Neural cell (in vitro differentiated cells): Measurements from ENCODE around the gene USP40. TPM values are rescaled to one million over a fixed set of nuclear protein-coding genes. Genes with fewer than 3 reads are reported as not detected.

Experiments used
- H2AFZ ChIP-seq: fragments of 200-600, 300-800 bp; sonication (generic), shearing (Covaris generic); 2 replicates; pipeline ENCODE4 v1.6.0; 2014; ENCODE audit warnings: low read depth, mild to moderate bottlenecking, antibody characterized with exemption, low read length, moderate library complexity
- H3F3A ChIP-seq: fragments of 200-600 bp; shearing (Covaris generic); 2 replicates; pipeline ENCODE4 v1.6.1; 2016; ENCODE audit warnings: mild to moderate bottlenecking, moderate library complexity, mixed read lengths, antibody characterized with exemption, low read length; ENCODE audit not compliant: insufficient read depth, poor library complexity, severe bottlenecking
- H3K27ac ChIP-seq: fragments of 200-600, 300-800 bp; sonication (generic), shearing (Covaris generic); 2 replicates; pipeline ENCODE4 v1.5.1; 2014; ENCODE audit warnings: mild to moderate bottlenecking, low read length, moderate library complexity
- H3K27me3 ChIP-seq: fragments of 300-800, 200-600 bp; sonication (generic), shearing (Covaris generic); 2 replicates; pipeline ENCODE4 v1.6.0; 2014; ENCODE audit warnings: mild to moderate bottlenecking, low read depth, low read length, moderate library complexity; ENCODE audit not compliant: insufficient read depth
- H3K36me3 ChIP-seq: fragments of 300-800, 200-600 bp; sonication (generic), shearing (Covaris generic); 2 replicates; pipeline ENCODE4 v1.5.1; 2014; ENCODE audit warnings: mild to moderate bottlenecking, antibody characterized with exemption, low read length, moderate library complexity; ENCODE audit not compliant: insufficient read depth
- H3K4me2 ChIP-seq: fragments of 300-800, 200-600 bp; sonication (generic), shearing (Covaris generic); 2 replicates; pipeline ENCODE4 v1.6.0; 2014; ENCODE audit warnings: mild to moderate bottlenecking, low read length
- H3K4me3 ChIP-seq: fragments of 300-800, 200-600 bp; sonication (generic), shearing (Covaris generic); 2 replicates; pipeline ENCODE4 v1.5.1; 2014; ENCODE audit warnings: mild to moderate bottlenecking, low read length, moderate library complexity
- H3K79me2 ChIP-seq: fragments of 200-600 bp; shearing (Covaris generic); replicated peaks from 2 replicates; pipeline ENCODE4 v1.6.0; 2014; ENCODE audit warnings: mild to moderate bottlenecking, low read length, moderate library complexity; ENCODE audit not compliant: insufficient read depth
- H3K9ac ChIP-seq: fragments of 300-800, 200-600 bp; sonication (generic), shearing (Covaris generic); 2 replicates; pipeline ENCODE4 v1.6.1; 2016; ENCODE audit warnings: mild to moderate bottlenecking, low read length, mixed read lengths
- H3K9me2 ChIP-seq: fragments of 200-600 bp; shearing (Covaris generic); 2 replicates; pipeline ENCODE4 v1.6.1; 2016; ENCODE audit warnings: mild to moderate bottlenecking, low read length, mixed read lengths; ENCODE audit not compliant: insufficient read depth
- H3K9me3 ChIP-seq: fragments of 200-600, 300-800 bp; sonication (generic), shearing (Covaris generic); 2 replicates; pipeline ENCODE4 v1.6.1; 2016; ENCODE audit warnings: mild to moderate bottlenecking, mixed run types, low read length, moderate library complexity, mixed read lengths
- H4K20me1 ChIP-seq: fragments of 200-600 bp; shearing (Covaris generic); 2 replicates; pipeline ENCODE4 v1.6.1; 2016; ENCODE audit warnings: mild to moderate bottlenecking, mixed run types; ENCODE audit not compliant: insufficient read depth
- CTCF ChIP-seq: fragments of 450-650 bp; IDR thresholded peaks from 2 replicates; pipeline ENCODE4 v1.5.1; 2014; ENCODE audit warnings: antibody characterized with exemption, mild to moderate bottlenecking, moderate library complexity; ENCODE audit not compliant: poor library complexity, severe bottlenecking
- EP300 ChIP-seq: fragments of 450-650 bp; conservative IDR thresholded peaks from 2 replicates; pipeline ENCODE4 v1.6.1; 2014; ENCODE audit warnings: antibody characterized with exemption, mild to moderate bottlenecking, moderate library complexity; ENCODE audit not compliant: poor library complexity, severe bottlenecking
- EZH2 ChIP-seq: fragments of 200-600, 300-800 bp; shearing (Covaris generic), sonication (generic); IDR thresholded peaks from 2 replicates; pipeline ENCODE4 v1.6.1; 2014; ENCODE audit warnings: antibody characterized with exemption, low read length, borderline replicate concordance, mild to moderate bottlenecking; ENCODE audit not compliant: insufficient read depth, poor library complexity, severe bottlenecking
- MXI1 ChIP-seq: fragments of 450-650 bp; conservative IDR thresholded peaks from 2 replicates; pipeline ENCODE4 v1.6.1; 2014; ENCODE audit warnings: antibody characterized with exemption, mild to moderate bottlenecking; ENCODE audit not compliant: poor library complexity, severe bottlenecking
- POLR2AphosphoS5 ChIP-seq: IDR thresholded peaks from 2 replicates; pipeline ENCODE4 v1.6.1; 2012
- RAD21 ChIP-seq: fragments of 450-650 bp; conservative IDR thresholded peaks from 2 replicates; pipeline ENCODE4 v1.6.1; 2014; ENCODE audit warnings: antibody characterized with exemption, mild to moderate bottlenecking, moderate library complexity
- SMC3 ChIP-seq: fragments of 450-650 bp; conservative IDR thresholded peaks from 2 replicates; pipeline ENCODE4 v1.6.1; 2014; ENCODE audit warnings: antibody characterized with exemption, mild to moderate bottlenecking, moderate library complexity; ENCODE audit not compliant: poor library complexity
- TAF1 ChIP-seq: IDR thresholded peaks from 2 replicates; pipeline ENCODE4 v1.6.1; 2012; ENCODE audit warnings: low read depth
- polyA plus RNA-seq: library from polyadenylated mRNA; depleted of rRNA; stranded (reverse); fragments of >200 nt; gene quantifications from 2 replicates; pipeline ENCODE4 v1.2.3, GENCODE V29; 2014
- TF ChIP-seq, protein P1 (sequence below): IDR thresholded peaks from 2 replicates; pipeline ENCODE4 v1.6.1; 2012; ENCODE audit warnings: borderline replicate concordance

Gene USP40
- polyA plus RNA-seq, 1 donor from 2014 or later: 33.3 TPM

- Histone ChIP-seq H3K27me3 (no peaks in the 10 kb centered on the region), H3K9ac (no peak overlapping the region), H3K36me3 (no peaks in the 10 kb centered on the region), H3K79me2 (no peaks in the 10 kb centered on the region), H3K4me3 (no peak overlapping the region), H3K4me2 (no peak overlapping the region), H3K9me2 (no peaks in the 10 kb centered on the region), H3K27ac (no peak overlapping the region), H2AFZ (no peak overlapping the region), H3F3A (no peaks in the 10 kb centered on the region), H4K20me1 (no peaks in the 10 kb centered on the region), H3K9me3 (no peaks in the 10 kb centered on the region)
- TF ChIP-seq POLR2AphosphoS5: no peak
- TF ChIP-seq RAD21: no peak
- no peak for TF ChIP-seq CTCF
- TF ChIP-seq EP300: no peak
- TF ChIP-seq MXI1: no peak
- no peak for TF ChIP-seq TAF1
- TF ChIP-seq, protein P1, sequence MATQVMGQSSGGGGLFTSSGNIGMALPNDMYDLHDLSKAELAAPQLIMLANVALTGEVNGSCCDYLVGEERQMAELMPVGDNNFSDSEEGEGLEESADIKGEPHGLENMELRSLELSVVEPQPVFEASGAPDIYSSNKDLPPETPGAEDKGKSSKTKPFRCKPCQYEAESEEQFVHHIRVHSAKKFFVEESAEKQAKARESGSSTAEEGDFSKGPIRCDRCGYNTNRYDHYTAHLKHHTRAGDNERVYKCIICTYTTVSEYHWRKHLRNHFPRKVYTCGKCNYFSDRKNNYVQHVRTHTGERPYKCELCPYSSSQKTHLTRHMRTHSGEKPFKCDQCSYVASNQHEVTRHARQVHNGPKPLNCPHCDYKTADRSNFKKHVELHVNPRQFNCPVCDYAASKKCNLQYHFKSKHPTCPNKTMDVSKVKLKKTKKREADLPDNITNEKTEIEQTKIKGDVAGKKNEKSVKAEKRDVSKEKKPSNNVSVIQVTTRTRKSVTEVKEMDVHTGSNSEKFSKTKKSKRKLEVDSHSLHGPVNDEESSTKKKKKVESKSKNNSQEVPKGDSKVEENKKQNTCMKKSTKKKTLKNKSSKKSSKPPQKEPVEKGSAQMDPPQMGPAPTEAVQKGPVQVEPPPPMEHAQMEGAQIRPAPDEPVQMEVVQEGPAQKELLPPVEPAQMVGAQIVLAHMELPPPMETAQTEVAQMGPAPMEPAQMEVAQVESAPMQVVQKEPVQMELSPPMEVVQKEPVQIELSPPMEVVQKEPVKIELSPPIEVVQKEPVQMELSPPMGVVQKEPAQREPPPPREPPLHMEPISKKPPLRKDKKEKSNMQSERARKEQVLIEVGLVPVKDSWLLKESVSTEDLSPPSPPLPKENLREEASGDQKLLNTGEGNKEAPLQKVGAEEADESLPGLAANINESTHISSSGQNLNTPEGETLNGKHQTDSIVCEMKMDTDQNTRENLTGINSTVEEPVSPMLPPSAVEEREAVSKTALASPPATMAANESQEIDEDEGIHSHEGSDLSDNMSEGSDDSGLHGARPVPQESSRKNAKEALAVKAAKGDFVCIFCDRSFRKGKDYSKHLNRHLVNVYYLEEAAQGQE: no peak
- no peak for TF ChIP-seq EZH2
- no peak for TF ChIP-seq SMC3
These were observed 107.2 kb downstream of the USP40 start for GRCh38 chr2:233459426-233459825.

- Histone ChIP-seq H3K4me2 (no peak overlapping the region), H3K9me2 (no peaks in the 10 kb centered on the region), H3K4me3 (no peak overlapping the region), H3K79me2 (no peaks in the 10 kb centered on the region), H3K9me3 (no peaks in the 10 kb centered on the region), H2AFZ (no peak overlapping the region), H3K27me3 (no peaks in the 10 kb centered on the region), H4K20me1 (no peaks in the 10 kb centered on the region), H3K9ac (no peak overlapping the region), H3K27ac (no peak overlapping the region), H3F3A (no peaks in the 10 kb centered on the region), H3K36me3 (no peaks in the 10 kb centered on the region)
- no peak for TF ChIP-seq EZH2
- no peak for TF ChIP-seq RAD21
- no peak for TF ChIP-seq TAF1
- no peak for TF ChIP-seq CTCF
- TF ChIP-seq POLR2AphosphoS5: no peak
- TF ChIP-seq EP300: no peak
- TF ChIP-seq, protein P1: no peak
- TF ChIP-seq MXI1: no peak
- TF ChIP-seq SMC3: no peak
These were observed 107.8 kb downstream of the USP40 start for GRCh38 chr2:233458826-233459225.
